HAP-1 (cell line): ENCODE data around the gene FAM163A.
"Not testable (repeated sequence)": the region's sequence is repeated elsewhere in the genome, so short reads cannot be mapped to it uniquely, and the experiment has no call there.

Source experiments
- DNase-seq, 2 experiments: peaks; one replicate each; pipeline ENCODE4 v3.0.0-alpha.2; 2016 to 2020; ENCODE audit warnings: low spot score in 2 of 2
- H3K27me3 ChIP-seq: fragments of 250-450 bp; sonication (Bioruptor Pico); 2 replicates; pipeline ENCODE4 v1.5.1; 2020; ENCODE audit warnings: low read depth, mild to moderate bottlenecking, moderate library complexity
- H3K36me3 ChIP-seq: fragments of 250-450 bp; sonication (Bioruptor Pico); replicated peaks from 2 replicates; pipeline ENCODE4 v1.5.1; 2020; ENCODE audit warnings: mild to moderate bottlenecking
- H3K4me1 ChIP-seq: fragments of 250-450 bp; sonication (Bioruptor Pico); 2 replicates; pipeline ENCODE4 v1.5.1; 2020; ENCODE audit warnings: mild to moderate bottlenecking
- H3K4me3 ChIP-seq: fragments of 250-450 bp; sonication (Bioruptor Pico); 2 replicates; pipeline ENCODE4 v1.5.1; 2020; ENCODE audit warnings: mild to moderate bottlenecking, moderate library complexity
- H3K9me3 ChIP-seq: fragments of 250-450 bp; sonication (Bioruptor Pico); 2 replicates; pipeline ENCODE4 v1.5.1; 2020; ENCODE audit warnings: mild to moderate bottlenecking, moderate library complexity
- in situ Hi-C: fragments of 300-500 bp; cut with MboI; formaldehyde crosslinking; loops from 3 replicates; pipeline ENCODE4 v1.14.3; 2020; ENCODE audit warnings: low sequenced_read_pairs, inconsistent platforms, mixed read lengths

The FAM163A gene

DNA sequence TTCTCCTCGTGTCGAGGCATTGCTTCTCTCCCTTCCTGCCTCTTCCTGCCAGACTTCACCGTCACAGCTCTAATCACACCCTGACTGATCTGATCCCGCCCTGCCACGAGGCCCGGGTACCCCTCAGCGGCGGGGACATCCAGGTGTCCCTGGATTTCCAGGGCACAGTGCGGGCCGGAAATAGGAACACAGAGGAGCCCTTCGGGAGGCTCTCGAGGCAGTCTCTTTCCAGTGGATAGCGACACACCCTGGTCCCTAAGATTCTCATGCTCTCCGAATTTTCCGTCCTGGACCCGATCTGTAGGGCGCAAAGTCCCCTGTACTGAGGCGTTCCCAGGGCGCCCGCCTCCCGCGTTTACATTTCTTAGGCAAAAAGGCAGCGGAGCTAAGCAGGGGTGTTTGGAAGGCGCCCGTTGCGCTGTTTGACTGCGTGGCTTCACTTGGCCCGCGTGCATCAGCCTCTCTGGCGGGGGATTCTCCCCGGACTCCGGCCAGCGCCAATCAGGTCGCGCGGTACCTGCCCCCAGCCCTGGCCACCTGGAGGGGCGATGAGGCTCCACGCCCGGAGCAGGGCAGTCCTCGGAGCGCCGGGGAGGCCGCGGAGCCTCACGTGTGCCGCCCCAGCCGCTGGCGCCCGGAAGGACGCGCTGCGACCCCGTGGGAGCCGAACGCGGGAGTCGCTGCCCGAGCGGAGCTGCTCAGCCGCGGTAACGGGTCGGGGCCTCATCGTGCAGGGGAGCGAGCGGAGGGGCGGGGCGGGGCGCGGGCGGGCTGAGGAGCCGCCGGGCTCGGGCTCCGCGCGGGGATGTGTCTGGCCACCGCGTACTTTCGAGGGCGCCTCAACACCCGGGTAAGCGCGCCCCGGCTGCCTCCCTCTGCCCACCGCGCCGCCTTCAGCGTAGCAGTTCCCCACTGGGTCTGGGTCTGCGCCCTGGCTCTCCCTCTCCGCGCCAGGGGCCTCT, at the start of gene FAM163A:
TSS of gene FAM163A (plus strand) at position 575 of the 962 bp plus-strand sequence. CDS start 69,807 bp downstream, outside the sequence.
- in situ Hi-C loops = no loop called here
- Histone ChIP-seq H3K9me3 (peaks cover 5% of the 10 kb centered on the region; the same call in 1 of the 2 replicates), H3K4me3 (peak within 1 kb of the TSS; percentile 27), H3K36me3 (no peaks in the 10 kb centered on the region), H3K27me3 (peaks cover 47% of the 10 kb centered on the region), H3K4me1 (peaks cover 2% of the 10 kb centered on the region; the same call in 1 of the 2 replicates)
- DNase-seq = peak; percentile 32 to 54

DNA sequence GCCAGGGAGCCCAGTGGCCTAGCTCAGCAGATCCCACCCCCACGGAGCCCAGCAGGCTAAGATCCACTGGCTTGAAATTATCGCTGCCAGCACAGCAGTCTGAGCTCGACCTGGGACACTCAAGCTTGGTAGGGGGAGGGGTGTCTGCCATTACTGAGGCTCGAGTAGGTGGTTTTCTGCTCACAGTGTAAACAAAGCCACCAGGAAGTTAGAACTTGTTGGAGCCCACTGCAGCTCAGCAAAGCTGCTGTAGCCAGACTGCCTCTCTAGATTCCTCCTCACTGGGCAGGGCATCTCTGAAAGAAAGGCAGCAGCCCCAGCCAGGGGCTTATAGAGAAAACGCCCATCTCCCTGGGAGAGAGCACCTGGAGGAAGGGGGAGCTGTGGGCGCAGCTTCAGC, 48.6 kb upstream of the FAM163A start:
- H3K4me1 ChIP-seq, in situ Hi-C loops, H3K27me3 ChIP-seq, DNase-seq, H3K4me3 ChIP-seq, H3K9me3 ChIP-seq, H3K36me3 ChIP-seq: not testable (repeated sequence)

DNA sequence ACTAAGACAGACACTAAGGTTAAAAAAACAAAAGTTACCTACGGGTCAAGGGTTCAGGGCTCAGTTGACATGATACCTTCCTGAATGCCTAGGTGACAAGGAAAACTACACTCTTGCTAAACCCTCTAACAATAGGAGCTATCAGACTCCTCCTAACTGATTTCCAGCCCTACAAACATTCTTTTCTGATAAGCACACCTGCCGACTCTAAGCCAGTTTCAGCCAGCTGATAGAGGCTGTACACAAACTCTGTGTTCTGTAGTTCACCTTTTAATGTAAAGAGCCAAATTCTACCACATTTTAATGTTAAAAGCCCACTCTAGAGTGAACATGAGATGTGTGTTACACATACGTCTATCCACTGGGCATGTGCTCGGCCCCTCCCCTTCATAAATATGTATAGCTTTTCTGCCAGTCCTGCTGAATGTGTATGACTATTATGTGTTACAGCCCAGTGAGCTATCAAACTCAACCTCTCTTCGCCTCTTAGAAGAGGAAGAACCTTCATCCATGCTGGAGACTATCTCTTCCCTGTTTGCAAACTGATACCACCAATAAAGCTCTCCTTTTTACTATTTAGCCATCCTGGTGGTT, 40.0 kb upstream of the FAM163A start:
- H3K4me3 ChIP-seq = no peak overlapping the region
- no peak for DNase-seq
- H3K9me3 ChIP-seq = no peaks in the 10 kb centered on the region
- no peaks in the 10 kb centered on the region for H3K36me3 ChIP-seq
- in situ Hi-C loops = loop anchor here (10.0 kb wide), 1 partner anchor 482 kb away; no protein-coding TSS in a partner anchor
- no peaks in the 10 kb centered on the region; the same call in 1 of the 2 replicates for H3K27me3 ChIP-seq
- no peaks in the 10 kb centered on the region for H3K4me1 ChIP-seq

DNA sequence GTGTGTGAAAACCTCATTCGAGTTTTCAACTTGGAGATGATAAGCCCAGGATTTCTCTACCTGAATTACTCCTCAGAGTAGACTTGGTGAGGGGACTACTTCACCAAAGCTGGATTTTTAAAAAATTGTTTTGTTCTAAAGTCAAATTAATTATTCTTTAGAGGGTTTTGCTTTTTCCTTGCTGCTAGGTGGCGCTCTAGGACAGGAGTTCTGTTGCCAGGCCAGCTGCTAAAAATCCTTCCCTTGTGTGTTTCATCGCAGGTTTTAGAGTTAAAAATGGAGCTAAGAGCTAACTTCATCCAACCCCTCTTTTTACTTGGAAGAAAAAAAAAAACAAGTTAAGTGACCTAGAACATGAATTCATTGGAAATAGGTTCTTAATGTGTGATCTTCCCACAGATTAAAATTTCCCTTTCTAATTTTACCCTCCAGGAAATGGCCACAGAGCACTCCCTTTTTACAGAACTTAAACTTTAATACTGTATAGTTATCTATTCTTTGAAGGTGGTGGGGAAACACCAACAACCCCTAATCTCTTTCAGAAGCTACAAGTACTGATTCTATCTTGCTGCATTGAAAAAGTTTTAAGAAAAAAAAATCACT, 36.7 kb upstream of the FAM163A start:
- H3K4me1 ChIP-seq = no peaks in the 10 kb centered on the region
- H3K36me3 ChIP-seq = no peaks in the 10 kb centered on the region
- H3K9me3 ChIP-seq = no peaks in the 10 kb centered on the region
- peak; percentile 40 to 76 for DNase-seq
- in situ Hi-C loops = loop anchor here (10.0 kb wide), 1 partner anchor 478 kb away; no protein-coding TSS in a partner anchor
- H3K27me3 ChIP-seq = no peaks in the 10 kb centered on the region; the same call in 1 of the 2 replicates
- no peak overlapping the region for H3K4me3 ChIP-seq

DNA sequence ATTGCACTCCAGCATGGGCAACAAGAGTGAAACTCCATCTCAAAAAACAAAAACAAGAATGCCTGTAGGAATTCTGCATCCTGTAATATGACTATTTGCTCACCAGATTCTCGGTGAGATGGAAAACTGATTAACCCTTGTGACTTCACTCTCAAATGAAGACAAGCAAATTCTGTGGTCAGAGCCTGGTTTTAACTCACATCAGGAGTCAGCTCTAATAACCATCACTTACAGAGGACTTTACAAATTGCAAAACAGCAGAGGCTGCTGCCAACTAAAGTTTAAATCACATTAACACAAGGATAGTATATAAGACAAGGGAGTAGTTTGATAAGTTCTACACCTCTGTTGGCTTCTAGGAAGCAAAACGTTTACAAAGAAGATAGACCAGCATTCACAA, 35.7 kb upstream of the FAM163A start:
- no peak for DNase-seq
- no peaks in the 10 kb centered on the region for H3K4me1 ChIP-seq
- no peaks in the 10 kb centered on the region for H3K36me3 ChIP-seq
- no peaks in the 10 kb centered on the region; the same call in 1 of the 2 replicates for H3K27me3 ChIP-seq
- no peak overlapping the region for H3K4me3 ChIP-seq
- H3K9me3 ChIP-seq = no peaks in the 10 kb centered on the region
- in situ Hi-C loops = loop anchor here (10.0 kb wide), 1 partner anchor 477 kb away; no protein-coding TSS in a partner anchor

DNA sequence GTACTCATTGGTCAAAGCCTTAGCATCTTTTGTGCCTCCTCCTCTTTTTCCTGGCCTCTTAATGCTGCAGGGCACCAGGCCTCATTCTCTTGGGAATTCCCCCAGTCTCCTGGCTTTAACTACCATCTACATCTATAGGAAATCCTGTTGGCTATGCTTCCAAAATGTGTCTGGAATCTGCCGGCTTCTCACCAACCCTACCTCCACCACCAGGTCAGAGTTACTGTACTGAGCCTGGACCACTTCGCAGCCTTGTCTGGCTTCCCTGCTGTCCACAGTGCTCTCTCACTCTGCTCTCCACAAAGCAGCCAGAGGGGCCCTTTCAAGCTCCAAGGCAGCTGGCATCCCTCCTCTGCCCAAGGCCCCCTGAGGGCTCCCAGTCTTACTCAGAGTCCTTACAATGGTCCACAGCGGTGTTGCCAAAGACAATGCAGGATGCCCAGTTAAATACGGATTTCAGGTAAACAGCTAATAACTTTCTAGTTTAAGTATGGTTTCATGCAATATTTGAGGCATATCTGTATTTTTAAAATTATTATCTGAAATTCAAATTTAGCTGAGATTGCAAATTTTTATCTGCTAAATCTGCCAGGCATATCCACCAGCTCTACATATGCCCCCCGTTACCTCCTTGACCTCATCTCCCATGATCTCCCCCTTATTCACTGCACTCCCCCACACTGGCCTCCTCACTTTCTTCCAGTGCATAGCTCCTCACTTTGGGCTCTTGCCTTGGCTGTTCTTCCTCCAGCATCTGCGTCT, 34.5 kb upstream of the FAM163A start:
- Histone ChIP-seq H3K4me3 (no peak overlapping the region), H3K27me3 (no peaks in the 10 kb centered on the region; the same call in 1 of the 2 replicates), H3K9me3 (no peaks in the 10 kb centered on the region), H3K36me3 (no peaks in the 10 kb centered on the region), H3K4me1 (no peaks in the 10 kb centered on the region)
- in situ Hi-C loops = loop anchor here (10.0 kb wide), 1 partner anchor 476 kb away; no protein-coding TSS in a partner anchor
- no peak for DNase-seq

DNA sequence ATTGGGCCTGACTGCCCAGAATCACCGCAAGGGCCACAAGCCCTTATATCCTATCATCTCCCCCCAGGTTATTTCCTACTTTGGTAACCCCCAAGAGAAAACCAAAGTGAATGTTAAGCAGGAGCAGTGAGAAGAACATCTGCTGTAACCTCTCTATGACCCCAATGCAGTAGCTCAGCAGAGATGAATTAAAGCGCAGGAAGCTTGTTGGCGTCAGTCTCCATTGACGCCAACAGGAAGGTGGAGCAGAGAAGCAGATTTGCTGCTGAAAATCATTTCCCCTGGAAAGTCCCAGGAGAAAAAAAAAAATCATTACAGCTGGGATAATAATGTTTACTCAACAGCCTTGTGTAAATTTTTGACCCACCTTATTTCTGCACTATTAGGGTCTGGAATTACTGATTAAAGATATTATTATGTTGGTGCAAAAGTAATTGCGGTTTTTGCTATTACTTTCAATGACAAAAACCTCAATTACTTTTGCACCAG, 33.2 kb upstream of the FAM163A start:
- Histone ChIP-seq H3K9me3 (peaks cover 3% of the 10 kb centered on the region; the same call in 1 of the 2 replicates), H3K36me3 (no peaks in the 10 kb centered on the region), H3K4me1 (no peaks in the 10 kb centered on the region), H3K27me3 (no peaks in the 10 kb centered on the region), H3K4me3 (no peak overlapping the region)
- in situ Hi-C loops = loop anchor here (5.0 to 10.0 kb wide), 2 partner anchors 107 to 475 kb away; no protein-coding TSS in a partner anchor
- DNase-seq = no peak

DNA sequence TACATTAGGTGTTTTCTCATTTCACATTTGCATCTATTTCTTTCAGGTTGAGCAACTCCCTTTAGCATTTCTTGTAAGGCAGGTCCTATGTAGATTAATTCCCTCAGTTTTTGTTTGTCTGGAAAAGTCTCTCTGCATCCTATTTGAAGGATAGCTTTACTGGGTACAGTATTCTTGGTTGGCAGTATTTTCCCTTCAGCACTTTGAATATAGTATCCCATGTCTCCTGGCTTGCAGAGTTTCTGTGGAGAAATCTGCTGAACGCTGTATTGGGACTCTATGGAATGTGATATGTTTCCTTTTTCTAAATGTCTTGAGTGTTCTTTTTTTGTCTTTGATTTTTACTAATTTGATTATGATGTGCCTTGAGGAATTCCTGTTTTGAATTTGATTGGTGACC, 28.9 kb upstream of the FAM163A start:
- H3K4me3 ChIP-seq = no peak overlapping the region
- no peak for DNase-seq
- H3K4me1 ChIP-seq = no peaks in the 10 kb centered on the region
- H3K36me3 ChIP-seq = no peaks in the 10 kb centered on the region
- peaks cover 3% of the 10 kb centered on the region; the same call in 1 of the 2 replicates for H3K9me3 ChIP-seq
- no peaks in the 10 kb centered on the region for H3K27me3 ChIP-seq
- in situ Hi-C loops = loop anchor here (5.0 kb wide), 1 partner anchor 103 kb away; no protein-coding TSS in a partner anchor

DNA sequence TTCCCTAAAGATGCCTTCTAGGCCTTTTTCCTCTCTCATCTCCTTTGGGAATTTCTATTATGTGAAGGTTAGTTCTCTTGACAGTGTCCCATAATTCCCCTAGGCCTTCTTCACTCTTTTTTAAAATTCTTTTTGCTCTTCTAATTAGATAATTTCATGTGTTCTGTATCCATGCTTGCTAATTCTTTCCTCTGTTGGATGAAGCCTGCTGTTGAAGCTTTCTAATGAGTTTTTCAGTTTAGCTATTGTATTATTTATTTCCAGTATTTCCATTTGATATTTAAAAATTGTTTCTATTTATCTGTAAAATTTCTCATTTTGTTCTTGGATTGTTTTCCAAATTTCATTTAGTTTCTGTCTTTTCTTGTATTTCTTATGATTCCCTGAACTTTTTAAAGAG, 28.5 kb upstream of the FAM163A start:
- no peaks in the 10 kb centered on the region for H3K4me1 ChIP-seq
- H3K4me3 ChIP-seq = no peak overlapping the region
- in situ Hi-C loops = loop anchor here (5.0 kb wide), 1 partner anchor 103 kb away; no protein-coding TSS in a partner anchor
- H3K9me3 ChIP-seq = peaks cover 3% of the 10 kb centered on the region; the same call in 1 of the 2 replicates
- no peaks in the 10 kb centered on the region for H3K36me3 ChIP-seq
- DNase-seq = no peak
- no peaks in the 10 kb centered on the region for H3K27me3 ChIP-seq

DNA sequence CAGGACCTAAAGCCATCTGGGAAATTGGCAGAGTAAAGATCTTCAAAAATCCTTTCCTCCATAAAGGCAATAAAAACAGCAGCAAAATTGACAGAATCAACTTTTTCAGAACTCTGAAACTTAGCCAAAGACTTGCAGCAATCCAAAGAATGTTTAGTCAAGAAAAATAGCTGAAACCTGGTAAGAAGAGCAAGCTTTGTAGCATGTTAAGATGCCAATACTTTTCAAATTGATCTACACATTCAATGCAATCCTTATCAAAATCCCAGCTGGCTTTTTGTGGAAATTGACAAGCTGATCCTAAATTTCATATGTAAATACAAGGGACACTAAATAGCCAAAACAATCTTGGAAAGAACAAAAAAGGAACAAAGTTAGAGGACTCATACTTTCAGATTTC, 23.8 kb upstream of the FAM163A start:
- in situ Hi-C loops = no loop called here
- Histone ChIP-seq H3K36me3 (no peaks in the 10 kb centered on the region), H3K4me3 (no peak overlapping the region), H3K27me3 (no peaks in the 10 kb centered on the region), H3K9me3 (peaks cover 3% of the 10 kb centered on the region; the same call in 1 of the 2 replicates), H3K4me1 (no peaks in the 10 kb centered on the region)
- no peak for DNase-seq

DNA sequence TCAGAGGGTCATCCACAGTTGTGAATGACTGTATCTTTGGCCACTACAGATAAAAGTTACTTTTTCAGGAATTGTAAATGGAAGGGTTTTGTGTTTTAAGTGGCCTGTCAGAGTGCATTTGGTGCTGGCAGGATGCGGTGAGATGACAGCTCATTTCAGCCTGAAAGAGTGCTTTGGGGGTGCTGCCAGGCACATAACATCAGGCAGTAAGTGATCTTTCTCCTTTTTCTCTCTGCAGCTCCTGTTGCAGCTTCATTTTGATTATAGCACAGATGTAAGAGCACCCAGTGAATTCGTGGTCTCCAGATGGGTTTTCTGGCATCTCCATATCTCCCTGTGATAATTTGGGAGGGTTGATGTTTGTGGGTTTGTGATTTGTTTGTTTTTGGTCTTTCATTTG, 14.8 kb upstream of the FAM163A start:
- DNase-seq = no peak
- H3K9me3 ChIP-seq = no peaks in the 10 kb centered on the region
- H3K4me1 ChIP-seq = peaks cover 8% of the 10 kb centered on the region; the same call in 1 of the 2 replicates
- in situ Hi-C loops = no loop called here
- H3K4me3 ChIP-seq = no peak overlapping the region
- H3K36me3 ChIP-seq = no peaks in the 10 kb centered on the region
- H3K27me3 ChIP-seq = no peaks in the 10 kb centered on the region

DNA sequence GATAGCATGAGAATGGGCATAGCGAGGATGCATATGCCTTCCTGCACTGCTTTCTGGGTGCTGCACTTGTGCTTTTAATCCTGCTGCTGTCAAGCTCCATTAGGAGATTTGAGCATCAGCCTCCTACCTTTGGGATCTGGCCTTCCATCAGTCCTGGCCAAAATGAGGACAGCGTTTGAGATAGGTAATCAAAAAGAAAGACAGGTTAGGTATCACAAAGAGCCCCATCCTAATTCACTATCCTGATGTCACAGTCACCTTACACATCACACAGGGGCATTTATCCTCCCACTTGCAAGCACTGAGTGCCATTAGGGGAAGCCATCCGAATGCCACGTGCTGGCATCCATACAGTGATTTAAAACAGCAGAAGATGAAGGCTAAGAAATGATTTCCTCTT, 13.2 kb upstream of the FAM163A start:
- Histone ChIP-seq H3K4me3 (no peak overlapping the region), H3K9me3 (no peaks in the 10 kb centered on the region), H3K27me3 (no peaks in the 10 kb centered on the region), H3K4me1 (peaks cover 8% of the 10 kb centered on the region; the same call in 1 of the 2 replicates), H3K36me3 (no peaks in the 10 kb centered on the region)
- in situ Hi-C loops = no loop called here
- no peak for DNase-seq
